ENCODE data around the gene SPTBN2. TPM values are rescaled to one million over a fixed set of nuclear protein-coding genes. Genes with fewer than 3 reads are reported as not detected.

The SPTBN2 gene
- total RNA-seq, 1 experiment from 2014 or later, result 51.2 TPM

- H3K36me3 ChIP-seq (replicated peaks; ENCODE audit: control insufficient read depth, insufficient read depth, low read length), result peaks cover 2% of the 10 kb centered on the region
- peak; percentile 38 for DNase-seq
- H3K27me3 ChIP-seq (ENCODE audit: control insufficient read depth, insufficient read depth, low read length), result no peaks in the 10 kb centered on the region
- no peak overlapping the region for H3K4me3 ChIP-seq (ENCODE audit: insufficient read depth, low read depth, low read length)
These were observed 41.2 kb downstream of the SPTBN2 start for GRCh38 chr11:66687831-66688281.

- DNase-seq, result peak; percentile 41
- Histone ChIP-seq H3K36me3 (replicated peaks; ENCODE audit: control insufficient read depth, insufficient read depth, low read length) (peaks cover 1% of the 10 kb centered on the region), H3K27me3 (ENCODE audit: control insufficient read depth, insufficient read depth, low read length) (no peaks in the 10 kb centered on the region), H3K4me3 (ENCODE audit: insufficient read depth, low read depth, low read length) (no peak overlapping the region)
These were observed 41.9 kb downstream of the SPTBN2 start for GRCh38 chr11:66686801-66687750.

GRCh38 chr11:66686100-66686785 lies 42.8 kb downstream of the SPTBN2 start:
- no peak overlapping the region for H3K4me3 ChIP-seq (ENCODE audit: insufficient read depth, low read depth, low read length)

GRCh38 chr11:66685276-66686099 lies 43.5 kb downstream of the SPTBN2 start:
- H3K4me3 ChIP-seq (ENCODE audit: insufficient read depth, low read depth, low read length), result no peak overlapping the region
- peaks cover 1% of the 10 kb centered on the region for H3K36me3 ChIP-seq (replicated peaks; ENCODE audit: control insufficient read depth, insufficient read depth, low read length)
- H3K27me3 ChIP-seq (ENCODE audit: control insufficient read depth, insufficient read depth, low read length), result no peaks in the 10 kb centered on the region
- peak; percentile 26 for DNase-seq

More at GRCh38 chr11:66686100-66686785, 42.8 kb downstream of the SPTBN2 start:
- H3K27me3 ChIP-seq (ENCODE audit: control insufficient read depth, insufficient read depth, low read length), result no peaks in the 10 kb centered on the region
- peak; percentile 42 for DNase-seq
- peaks cover 1% of the 10 kb centered on the region for H3K36me3 ChIP-seq (replicated peaks; ENCODE audit: control insufficient read depth, insufficient read depth, low read length)

GRCh38 chr11:66684635-66685034 lies 44.4 kb downstream of the SPTBN2 start:
- Histone ChIP-seq H3K36me3 (replicated peaks; ENCODE audit: control insufficient read depth, insufficient read depth, low read length) (peaks cover 1% of the 10 kb centered on the region), H3K27me3 (ENCODE audit: control insufficient read depth, insufficient read depth, low read length) (no peaks in the 10 kb centered on the region), H3K4me3 (ENCODE audit: insufficient read depth, low read depth, low read length) (no peak overlapping the region)
- no peak for DNase-seq

GRCh38 chr11:66683877-66684276 lies 45.1 kb downstream of the SPTBN2 start:
- H3K36me3 ChIP-seq (replicated peaks; ENCODE audit: control insufficient read depth, insufficient read depth, low read length), result no peaks in the 10 kb centered on the region; the same call in none of the 2 replicates
- H3K27me3 ChIP-seq (ENCODE audit: control insufficient read depth, insufficient read depth, low read length), result no peaks in the 10 kb centered on the region
- no peak for DNase-seq
- no peak overlapping the region for H3K4me3 ChIP-seq (ENCODE audit: insufficient read depth, low read depth, low read length)

- H3K36me3 ChIP-seq (replicated peaks; ENCODE audit: control insufficient read depth, insufficient read depth, low read length), result no peaks in the 10 kb centered on the region; the same call in 1 of the 2 replicates
- H3K4me3 ChIP-seq (ENCODE audit: insufficient read depth, low read depth, low read length), result no peak overlapping the region
- DNase-seq, result no peak
- no peaks in the 10 kb centered on the region for H3K27me3 ChIP-seq (ENCODE audit: control insufficient read depth, insufficient read depth, low read length)
These were observed 47.9 kb downstream of the SPTBN2 start for GRCh38 chr11:66680966-66681645.

GRCh38 chr11:66677599-66678375 lies 51.2 kb downstream of the SPTBN2 start, which contains the start of gene RBM4B:
TSS of gene RBM4B (minus strand) at chr11:66677887. CDS start at chr11:66677079, 808 bp downstream.
- Histone ChIP-seq H3K4me3 (ENCODE audit: insufficient read depth, low read depth, low read length) (peak within 1 kb of the TSS; percentile 64), H3K36me3 (replicated peaks; ENCODE audit: control insufficient read depth, insufficient read depth, low read length) (no peaks in the 10 kb centered on the region), H3K27me3 (ENCODE audit: control insufficient read depth, insufficient read depth, low read length) (no peaks in the 10 kb centered on the region)
- peak; percentile 98 for DNase-seq

GRCh38 chr11:66676931-66677598 lies 52.0 kb downstream of the SPTBN2 start:
- no peaks in the 10 kb centered on the region for H3K36me3 ChIP-seq (replicated peaks; ENCODE audit: control insufficient read depth, insufficient read depth, low read length)
- H3K4me3 ChIP-seq (ENCODE audit: insufficient read depth, low read depth, low read length), result peak overlapping the region; percentile 64
- no peak for DNase-seq
- no peaks in the 10 kb centered on the region for H3K27me3 ChIP-seq (ENCODE audit: control insufficient read depth, insufficient read depth, low read length)

GRCh38 chr11:66676282-66676919 lies 52.6 kb downstream of the SPTBN2 start:
- Histone ChIP-seq H3K27me3 (ENCODE audit: control insufficient read depth, insufficient read depth, low read length) (no peaks in the 10 kb centered on the region), H3K36me3 (replicated peaks; ENCODE audit: control insufficient read depth, insufficient read depth, low read length) (no peaks in the 10 kb centered on the region), H3K4me3 (ENCODE audit: insufficient read depth, low read depth, low read length) (no peak overlapping the region)
- DNase-seq, result no peak

GRCh38 chr11:66674964-66675602 lies 53.9 kb downstream of the SPTBN2 start:
- DNase-seq, result no peak
- H3K4me3 ChIP-seq (ENCODE audit: insufficient read depth, low read depth, low read length), result no peak overlapping the region
- H3K27me3 ChIP-seq (ENCODE audit: control insufficient read depth, insufficient read depth, low read length), result no peaks in the 10 kb centered on the region
- no peaks in the 10 kb centered on the region for H3K36me3 ChIP-seq (replicated peaks; ENCODE audit: control insufficient read depth, insufficient read depth, low read length)

GRCh38 chr11:66670816-66671215 lies 58.2 kb downstream of the SPTBN2 start:
- Histone ChIP-seq H3K4me3 (ENCODE audit: insufficient read depth, low read depth, low read length) (no peak overlapping the region), H3K36me3 (replicated peaks; ENCODE audit: control insufficient read depth, insufficient read depth, low read length) (peaks cover 13% of the 10 kb centered on the region; the same call in 1 of the 2 replicates), H3K27me3 (ENCODE audit: control insufficient read depth, insufficient read depth, low read length) (no peaks in the 10 kb centered on the region)
- no peak for DNase-seq
